Transverse colon (tissue), 4 donors: ENCODE measurements around the gene PWWP3B. TPM values are rescaled to one million over a fixed set of nuclear protein-coding genes. Genes with fewer than 3 reads are reported as not detected.

Experiments
- DNase-seq: peaks from one replicate; pipeline ENCODE4 v3.0.0-alpha.2; 2019
- H3K27ac ChIP-seq, 4 donors: fragments of 200-600 bp; sonication (generic); 2 replicates each; pipeline ENCODE4 v1.5.1; 2016 to 2018; ENCODE audit warnings: inconsistent platforms in 4 of 4
- H3K27me3 ChIP-seq: fragments of 200-600 bp; sonication (generic); 2 replicates; pipeline ENCODE4 v1.5.1; 2017; ENCODE audit warnings: inconsistent platforms
- H3K36me3 ChIP-seq, 4 donors: fragments of 200-600 bp; sonication (generic); 2 replicates each; pipeline ENCODE4 v1.5.1; 2017 to 2019; ENCODE audit warnings: inconsistent platforms in 4 of 4
- H3K4me1 ChIP-seq, 4 donors: fragments of 200-600 bp; sonication (generic); 2 replicates each; pipeline ENCODE4 v1.5.1; 2017 to 2020; ENCODE audit warnings: inconsistent platforms in 4 of 4
- H3K4me3 ChIP-seq, 4 donors: fragments of 200-600 bp; sonication (generic); 1 replicate in 1 of 4; 2 replicates in 3 of 4; pipeline versions ENCODE4 v1.5.1 to v1.6.1; 2017 to 2019; ENCODE audit warnings: inconsistent platforms in 4 of 4
- H3K9me3 ChIP-seq, 2 donors: fragments of 200-600 bp; sonication (generic); 2 replicates each; pipeline ENCODE4 v1.5.1; 2017 to 2019; ENCODE audit warnings: inconsistent platforms in 2 of 2
- CTCF ChIP-seq, 5 experiments: fragments of 200-600 bp in 3 of 5; fragments of 450-650 bp in 2 of 5; sonication (generic) in 3 of 5; IDR thresholded peaks; 1 replicate in 2 of 5; 2 replicates in 3 of 5; pipeline ENCODE4 v1.5.1; 2016 to 2017; ENCODE audit warnings: antibody characterized with exemption in 5 of 5, inconsistent platforms in 3 of 5, mild to moderate bottlenecking in 2 of 5, moderate library complexity in 1 of 5
- EP300 ChIP-seq: sonication (generic); formaldehyde crosslinking; IDR thresholded peaks from one replicate; pipeline ENCODE4 v1.6.1; 2017; ENCODE audit warnings: antibody characterized with exemption, low read depth
- POLR2A ChIP-seq: fragments of 450-650 bp; IDR thresholded peaks from one replicate; pipeline ENCODE4 v1.6.1; 2016; ENCODE audit warnings: antibody characterized with exemption, mild to moderate bottlenecking, moderate library complexity
- POLR2AphosphoS5 ChIP-seq, 3 donors: sonication (generic); formaldehyde crosslinking; IDR thresholded peaks; one replicate each; pipeline ENCODE4 v1.6.1; 2016; ENCODE audit warnings: antibody characterized with exemption in 3 of 3
- WGBS, 2 donors: methylation state at CpG; one replicate each; pipeline ENCODE4 v1.1.5; 2018; ENCODE audit warnings: low coverage in 1 of 2; 5-methylcytosine and 5-hydroxymethylcytosine counted together
- in situ Hi-C, 4 donors: fragments of 200-750 bp; cut with MboI; loops; one replicate each; pipeline versions ENCODE4 v1.15.0 to v1.15.1; 2017; ENCODE audit warnings: low sequenced_read_pairs in 3 of 4, low pct_ligation_motif_present in 1 of 4, low pct_unique_long_range_greater_than_20kb in 1 of 4
- intact Hi-C: fragments of 100-400 bp; cut with DNase I; formaldehyde crosslinking; loops from one replicate; pipeline ENCODE4 v1.15.1; 2023; ENCODE audit warnings: low total_unique reads
- total RNA-seq, 4 donors: library from RNA; depleted of rRNA; stranded (reverse); fragments of >200 nt; gene quantifications; one replicate each; pipeline ENCODE4 v1.1.0, GENCODE V29; 2016

Gene PWWP3B
- total RNA-seq, 4 donors from 2014 or later: 0.16 to 0.27 TPM; not detected in 2

GRCh38 chrX:106159861-106160282 is 8.2 kb upstream of the PWWP3B start:
- Histone ChIP-seq H3K27ac (no peak overlapping the region), H3K9me3 (no peaks in the 10 kb centered on the region), H3K4me3 (no peak overlapping the region), H3K27me3 (no peaks in the 10 kb centered on the region), H3K4me1 (no peaks in the 10 kb centered on the region), H3K36me3 (no peaks in the 10 kb centered on the region)
- TF ChIP-seq POLR2AphosphoS5 (IDR thresholded peaks at IDR 0.05) (no peak), CTCF (IDR thresholded peaks at IDR 0.05) (no peak), POLR2A (no peak), EP300 (no peak)
- DNase-seq: no peak
- intact Hi-C loops: no loop called here
- in situ Hi-C loops: no loop called here

GRCh38 chrX:106170318-106170717 is 2.2 kb downstream of the PWWP3B start:
- no peaks in the 10 kb centered on the region for H3K4me1 ChIP-seq
- WGBS, 2 donors: 0 to 11% methylated on average over 1 of the region's 1 CpG
- no peak overlapping the region for H3K4me3 ChIP-seq
- in situ Hi-C loops: no loop called here
- no peaks in the 10 kb centered on the region for H3K36me3 ChIP-seq
- H3K9me3 ChIP-seq: no peaks in the 10 kb centered on the region
- intact Hi-C loops: no loop called here
- DNase-seq: no peak
- H3K27me3 ChIP-seq: no peaks in the 10 kb centered on the region
- H3K27ac ChIP-seq: no peak overlapping the region
- TF ChIP-seq POLR2AphosphoS5 (IDR thresholded peaks at IDR 0.05) (no peak), EP300 (no peak), CTCF (IDR thresholded peaks at IDR 0.05) (peak in 4 of 5 experiments; percentile 23 to 41 (median 37)), POLR2A (no peak)

- in situ Hi-C loops: no loop called here
- Histone ChIP-seq H3K4me1 (no peaks in the 10 kb centered on the region), H3K27ac (no peak overlapping the region), H3K27me3 (no peaks in the 10 kb centered on the region), H3K36me3 (no peaks in the 10 kb centered on the region), H3K9me3 (no peaks in the 10 kb centered on the region), H3K4me3 (no peak overlapping the region)
- DNase-seq: no peak
- TF ChIP-seq POLR2A (no peak), CTCF (IDR thresholded peaks at IDR 0.05) (no peak), EP300 (no peak), POLR2AphosphoS5 (IDR thresholded peaks at IDR 0.05) (no peak)
- intact Hi-C loops: no loop called here
- 45% methylated on average over 3 of the region's 3 CpGs; no CpG with 5 or more reads in 1 of the 2 donors for WGBS, 2 donors
These were observed 3.3 kb downstream of the PWWP3B start for GRCh38 chrX:106171293-106171820.

- 62 to 86% methylated on average over 4 to 22 of the region's 22 CpGs for WGBS, 2 donors
- H3K4me3 ChIP-seq: no peak overlapping the region
These were observed 9.2 kb downstream of the PWWP3B start for GRCh38 chrX:106177106-106177981.

More at GRCh38 chrX:106177106-106177981, 9.2 kb downstream of the PWWP3B start:
- Histone ChIP-seq H3K27me3 (no peaks in the 10 kb centered on the region), H3K9me3 (no peaks in the 10 kb centered on the region), H3K4me1 (no peaks in the 10 kb centered on the region), H3K27ac (no peak overlapping the region), H3K36me3 (no peaks in the 10 kb centered on the region)
- TF ChIP-seq CTCF (IDR thresholded peaks at IDR 0.05) (no peak), EP300 (no peak)
- DNase-seq: no peak
- in situ Hi-C loops: no loop called here
- intact Hi-C loops: no loop called here
